ENCODE measurements around the gene NCOA3. TPM values are rescaled to one million over a fixed set of nuclear protein-coding genes. Genes with fewer than 3 reads are reported as not detected.
"Not testable (repeated sequence)": the region's sequence is repeated elsewhere in the genome, so short reads cannot be mapped to it uniquely, and the experiment has no call there.

The NCOA3 gene
- total RNA-seq, 1 donor from 2014 or later = 37.3 TPM

GRCh38 chr20:47594157-47594556, 92.5 kb downstream of the NCOA3 start:
- Mint-ChIP-seq H3K4me3 (no peak overlapping the region), H3K27me3 (no peaks in the 10 kb centered on the region), H3K27ac (no peak overlapping the region), H3K9me3 (no peaks in the 10 kb centered on the region), H3K4me1 (ENCODE audit: unreplicated experiment) (peaks cover 24% of the 10 kb centered on the region), H3K36me3 (peaks cover 18% of the 10 kb centered on the region)
- TF ChIP-seq, protein P1, sequence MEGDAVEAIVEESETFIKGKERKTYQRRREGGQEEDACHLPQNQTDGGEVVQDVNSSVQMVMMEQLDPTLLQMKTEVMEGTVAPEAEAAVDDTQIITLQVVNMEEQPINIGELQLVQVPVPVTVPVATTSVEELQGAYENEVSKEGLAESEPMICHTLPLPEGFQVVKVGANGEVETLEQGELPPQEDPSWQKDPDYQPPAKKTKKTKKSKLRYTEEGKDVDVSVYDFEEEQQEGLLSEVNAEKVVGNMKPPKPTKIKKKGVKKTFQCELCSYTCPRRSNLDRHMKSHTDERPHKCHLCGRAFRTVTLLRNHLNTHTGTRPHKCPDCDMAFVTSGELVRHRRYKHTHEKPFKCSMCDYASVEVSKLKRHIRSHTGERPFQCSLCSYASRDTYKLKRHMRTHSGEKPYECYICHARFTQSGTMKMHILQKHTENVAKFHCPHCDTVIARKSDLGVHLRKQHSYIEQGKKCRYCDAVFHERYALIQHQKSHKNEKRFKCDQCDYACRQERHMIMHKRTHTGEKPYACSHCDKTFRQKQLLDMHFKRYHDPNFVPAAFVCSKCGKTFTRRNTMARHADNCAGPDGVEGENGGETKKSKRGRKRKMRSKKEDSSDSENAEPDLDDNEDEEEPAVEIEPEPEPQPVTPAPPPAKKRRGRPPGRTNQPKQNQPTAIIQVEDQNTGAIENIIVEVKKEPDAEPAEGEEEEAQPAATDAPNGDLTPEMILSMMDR (conservative IDR thresholded peaks at IDR 0.05) = no peak
- DNase-seq (ENCODE audit: extremely low spot score, unreplicated experiment) = no peak

- not testable (repeated sequence) for H3K9me3 Mint-ChIP-seq; H3K27ac Mint-ChIP-seq; H3K4me3 Mint-ChIP-seq; DNase-seq (ENCODE audit: extremely low spot score, unreplicated experiment); H3K27me3 Mint-ChIP-seq
- Mint-ChIP-seq H3K4me1 (ENCODE audit: unreplicated experiment) (peaks cover 30% of the 10 kb centered on the region), H3K36me3 (peaks cover 20% of the 10 kb centered on the region)
Observed at GRCh38 chr20:47595138-47595537, 93.5 kb downstream of the NCOA3 start.

GRCh38 chr20:47596003-47596571, 94.4 kb downstream of the NCOA3 start:
- DNase-seq (ENCODE audit: extremely low spot score, unreplicated experiment) = no peak
- H3K27me3 Mint-ChIP-seq = no peaks in the 10 kb centered on the region
- H3K27ac Mint-ChIP-seq = no peak overlapping the region
- peaks cover 20% of the 10 kb centered on the region for H3K36me3 Mint-ChIP-seq
- H3K4me1 Mint-ChIP-seq (ENCODE audit: unreplicated experiment) = peaks cover 31% of the 10 kb centered on the region
- H3K9me3 Mint-ChIP-seq = no peaks in the 10 kb centered on the region
- no peak overlapping the region for H3K4me3 Mint-ChIP-seq
- TF ChIP-seq, protein P1 (conservative IDR thresholded peaks at IDR 0.05) = no peak

- Mint-ChIP-seq H3K4me1 (ENCODE audit: unreplicated experiment) (peaks cover 28% of the 10 kb centered on the region), H3K4me3 (no peak overlapping the region)
Observed at GRCh38 chr20:47597090-47597489, 95.4 kb downstream of the NCOA3 start.

DNA sequence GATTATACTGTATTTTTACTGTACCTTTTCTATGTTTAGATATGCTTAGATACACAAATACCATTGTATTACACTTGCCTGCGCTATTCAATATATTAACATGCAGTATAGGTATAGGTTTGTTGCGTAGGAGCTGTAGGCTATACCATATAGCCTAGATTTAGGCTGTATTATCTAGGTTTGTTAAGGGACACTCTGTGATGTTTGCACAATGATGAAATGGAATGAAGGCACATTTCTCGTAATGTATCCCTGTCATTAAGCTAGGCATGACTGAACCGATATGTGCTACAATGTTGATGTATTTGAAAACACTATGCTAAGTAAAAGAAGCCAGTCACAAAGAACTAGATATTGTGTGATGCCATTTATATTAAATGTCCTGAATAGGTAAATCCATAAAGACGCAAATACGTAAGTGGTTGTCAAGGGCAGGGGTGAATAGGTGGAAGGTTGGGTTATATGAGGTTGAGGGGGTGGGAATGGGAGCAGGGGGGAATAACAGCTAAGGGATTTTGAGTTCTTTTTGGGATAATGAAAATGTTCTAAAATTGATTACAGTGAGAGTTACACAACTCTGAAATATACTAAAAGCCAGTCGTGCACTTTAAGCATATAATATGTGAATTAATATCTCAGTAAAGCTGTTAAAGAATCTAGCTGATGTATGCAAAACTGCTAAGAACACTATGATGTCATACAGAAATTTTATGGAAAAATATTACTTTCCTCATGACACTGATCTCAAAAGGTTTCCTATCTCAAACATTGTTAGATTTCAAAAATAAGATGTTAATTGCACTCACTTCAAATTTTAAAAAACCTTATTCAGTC, 97.4 kb downstream of the NCOA3 start:
- no peak overlapping the region for H3K4me3 Mint-ChIP-seq
- H3K9me3 Mint-ChIP-seq = peaks cover 4% of the 10 kb centered on the region

More at GRCh38 chr20:47597090-47597489, 95.4 kb downstream of the NCOA3 start:
- H3K36me3 Mint-ChIP-seq = peaks cover 14% of the 10 kb centered on the region
- no peak overlapping the region for H3K27ac Mint-ChIP-seq
- no peak for DNase-seq (ENCODE audit: extremely low spot score, unreplicated experiment)
- TF ChIP-seq, protein P1 (conservative IDR thresholded peaks at IDR 0.05) = no peak
- peaks cover 4% of the 10 kb centered on the region for H3K9me3 Mint-ChIP-seq
- H3K27me3 Mint-ChIP-seq = no peaks in the 10 kb centered on the region

More for the DNA sequence above, 97.4 kb downstream of the NCOA3 start:
- Mint-ChIP-seq H3K36me3 (peaks cover 18% of the 10 kb centered on the region), H3K27ac (no peak overlapping the region), H3K27me3 (no peaks in the 10 kb centered on the region), H3K4me1 (ENCODE audit: unreplicated experiment) (peaks cover 36% of the 10 kb centered on the region)
- TF ChIP-seq, protein P1 (conservative IDR thresholded peaks at IDR 0.05) = no peak
- DNase-seq (ENCODE audit: extremely low spot score, unreplicated experiment) = no peak

All from type B pancreatic cell (in vitro differentiated cells).